Activated CD8-positive, alpha-beta memory T cell treated with anti-CD3 and anti-CD28 coated beads, Interleukin-2, amount 50 U/mL, for 24 hours (primary cell): ENCODE measurements around the gene GRP.

Experiments
- DNase-seq: peaks from one replicate; pipeline ENCODE4 v3.0.0-alpha.2; 2020; ENCODE audit errors: extremely low read depth

GRP gene

GRCh38 chr18:59219672-59220163, at the start of gene GRP:
GRP (plus strand) TSS chr18:59220158; CDS start chr18:59220266, 108 bp downstream.
- no peak for DNase-seq

GRCh38 chr18:59172664-59173249, 47.2 kb upstream of the GRP start:
- no peak for DNase-seq

- no peak for DNase-seq
Measured at GRCh38 chr18:59177485-59177884, 42.5 kb upstream of the GRP start.

DNA sequence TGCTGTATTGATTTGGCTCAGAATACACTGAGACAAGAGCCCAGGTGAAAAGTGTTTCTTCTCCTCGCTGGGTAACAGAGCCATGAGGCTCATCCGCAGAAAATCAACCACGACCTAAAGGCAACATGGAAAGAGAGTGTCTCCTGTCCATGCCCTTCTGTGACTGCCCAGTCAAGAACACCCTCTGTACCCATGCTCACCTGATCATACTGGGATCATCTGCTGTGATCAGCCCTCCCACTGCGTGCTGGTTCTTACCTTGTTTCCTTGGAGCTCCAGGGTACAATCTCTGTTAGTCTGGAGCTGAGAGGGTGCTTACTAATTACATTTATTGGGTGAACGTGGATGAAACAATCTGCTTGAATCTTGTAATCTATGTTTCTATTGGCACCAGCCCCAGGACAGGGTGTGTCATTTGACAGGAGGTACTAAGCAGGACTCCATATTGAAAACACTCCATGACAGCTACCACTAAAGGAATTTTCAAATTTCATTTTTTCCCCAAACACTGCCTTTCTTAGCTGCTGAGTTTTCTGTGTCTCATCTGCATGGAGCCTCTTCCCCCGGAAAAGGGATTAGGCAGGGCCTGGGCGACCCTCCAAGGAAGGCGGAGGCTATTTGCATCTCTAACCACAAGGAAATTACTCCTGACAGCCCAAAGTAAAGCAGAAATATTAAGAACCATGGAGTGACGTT, 39.7 kb upstream of the GRP start:
- DNase-seq: no peak

GRCh38 chr18:59182673-59183072, 37.3 kb upstream of the GRP start:
- DNase-seq: no peak

DNA sequence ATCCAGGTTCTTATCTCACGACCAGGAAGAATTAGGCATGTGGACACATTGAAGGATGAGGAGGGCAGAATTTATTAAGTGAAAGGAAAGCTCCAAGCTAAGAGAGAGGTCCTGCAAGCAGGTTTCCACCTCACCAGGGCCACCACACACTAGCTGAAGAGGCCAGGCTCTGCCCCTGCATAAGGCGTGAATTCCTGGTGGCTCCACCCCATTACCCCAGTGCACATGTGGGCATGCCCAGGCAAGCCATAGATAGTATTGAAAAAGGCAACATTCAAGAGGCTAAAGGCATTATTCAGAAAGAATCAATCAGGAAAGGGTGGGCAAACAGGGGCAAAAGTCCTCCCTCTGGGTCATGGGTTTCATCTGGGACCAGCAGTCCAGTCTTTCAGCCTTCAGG, 30.9 kb upstream of the GRP start:
- no peak for DNase-seq

DNA sequence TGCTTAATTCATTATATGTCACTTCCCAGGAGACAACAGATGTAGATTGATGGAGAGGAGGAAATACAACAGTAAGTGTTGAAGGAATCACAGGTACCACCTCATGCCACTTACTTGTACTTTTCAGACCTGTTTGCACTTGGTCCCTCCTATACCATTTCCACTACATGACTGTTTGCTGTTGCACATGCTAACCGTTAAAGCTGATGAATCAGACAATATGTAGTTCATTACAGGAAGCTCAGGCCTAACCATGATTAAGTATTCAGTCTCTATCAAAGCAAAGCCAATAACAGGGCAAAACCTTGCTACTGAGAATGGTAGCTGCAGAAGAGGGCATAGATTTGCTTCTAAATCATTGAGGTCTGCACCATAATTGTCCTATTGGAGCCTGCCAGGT, 30.2 kb upstream of the GRP start:
- DNase-seq: no peak

GRCh38 chr18:59196161-59196725, 23.7 kb upstream of the GRP start:
- DNase-seq: no peak

DNA sequence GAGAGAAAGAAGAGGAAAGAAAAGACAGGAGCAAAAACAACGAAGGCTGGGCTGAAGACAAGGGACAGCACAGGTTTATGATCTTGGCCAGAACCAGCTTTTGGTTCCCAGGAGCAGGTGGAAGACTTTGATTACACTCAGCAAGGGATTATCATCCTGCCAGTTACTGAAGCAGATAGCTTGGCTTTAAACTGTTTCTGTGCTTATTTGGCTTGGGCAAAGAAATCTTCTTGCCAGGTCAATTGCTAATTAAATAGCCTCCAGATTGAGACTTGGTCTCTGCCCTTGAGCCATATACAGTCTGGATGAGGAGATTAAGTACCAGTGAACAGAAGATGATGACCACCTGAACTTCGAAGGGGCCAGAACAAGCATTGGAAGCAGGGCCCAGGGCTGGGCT, 22.3 kb upstream of the GRP start:
- DNase-seq: no peak

DNA sequence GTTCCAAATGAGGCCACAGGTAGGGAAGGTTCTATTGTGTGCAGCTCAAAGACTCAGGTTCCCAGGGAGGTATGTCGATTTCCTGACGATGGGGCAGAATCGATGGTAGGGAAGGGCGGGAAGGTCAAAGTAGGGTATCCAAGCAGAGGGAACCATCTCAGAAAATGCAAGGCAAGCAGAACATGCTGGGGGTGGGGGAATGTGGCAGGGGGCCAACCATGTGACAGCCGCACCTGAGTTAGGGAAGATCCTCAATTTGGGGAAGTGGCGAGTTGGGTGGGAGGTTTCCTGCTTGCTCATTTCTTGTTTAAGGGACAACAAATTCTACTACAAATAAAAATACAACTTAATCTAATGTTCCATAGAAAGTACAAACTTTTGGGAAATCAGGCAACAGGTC, 21.7 kb upstream of the GRP start:
- DNase-seq: no peak

GRCh38 chr18:59200787-59201186, 19.2 kb upstream of the GRP start:
- no peak for DNase-seq

- DNase-seq: no peak
Measured at GRCh38 chr18:59202258-59202820, 17.6 kb upstream of the GRP start.

DNA sequence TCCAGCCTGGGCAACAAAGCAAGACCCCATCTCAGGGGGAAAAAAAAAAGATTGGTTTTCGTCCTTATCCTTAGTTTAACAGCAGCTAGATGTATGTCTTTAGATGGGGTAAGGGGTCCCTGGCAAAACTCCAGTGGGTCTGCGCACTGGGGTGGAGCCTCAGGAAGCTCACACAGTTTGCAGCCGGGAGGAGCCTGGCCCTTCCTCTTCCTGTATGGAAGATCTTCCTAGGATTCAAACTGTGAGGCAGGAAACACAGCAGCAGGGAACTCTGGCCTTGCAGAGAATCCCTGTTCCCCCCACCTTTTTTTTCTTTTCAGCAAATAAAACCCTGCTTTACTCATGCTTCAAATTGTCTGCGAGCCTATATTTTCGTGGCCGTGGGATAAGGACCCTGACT, 12.5 kb upstream of the GRP start:
- DNase-seq: no peak

GRCh38 chr18:59208602-59209125, 11.3 kb upstream of the GRP start:
- no peak for DNase-seq

- DNase-seq: no peak
Measured at GRCh38 chr18:59210299-59210698, 9.7 kb upstream of the GRP start.

GRCh38 chr18:59211629-59212028, 8.3 kb upstream of the GRP start:
- no peak for DNase-seq

GRCh38 chr18:59218018-59218417, 1.9 kb upstream of the GRP start:
- DNase-seq: no peak

- no peak for DNase-seq
Measured at GRCh38 chr18:59220164-59220783, 316 bp downstream of the GRP start.

DNA sequence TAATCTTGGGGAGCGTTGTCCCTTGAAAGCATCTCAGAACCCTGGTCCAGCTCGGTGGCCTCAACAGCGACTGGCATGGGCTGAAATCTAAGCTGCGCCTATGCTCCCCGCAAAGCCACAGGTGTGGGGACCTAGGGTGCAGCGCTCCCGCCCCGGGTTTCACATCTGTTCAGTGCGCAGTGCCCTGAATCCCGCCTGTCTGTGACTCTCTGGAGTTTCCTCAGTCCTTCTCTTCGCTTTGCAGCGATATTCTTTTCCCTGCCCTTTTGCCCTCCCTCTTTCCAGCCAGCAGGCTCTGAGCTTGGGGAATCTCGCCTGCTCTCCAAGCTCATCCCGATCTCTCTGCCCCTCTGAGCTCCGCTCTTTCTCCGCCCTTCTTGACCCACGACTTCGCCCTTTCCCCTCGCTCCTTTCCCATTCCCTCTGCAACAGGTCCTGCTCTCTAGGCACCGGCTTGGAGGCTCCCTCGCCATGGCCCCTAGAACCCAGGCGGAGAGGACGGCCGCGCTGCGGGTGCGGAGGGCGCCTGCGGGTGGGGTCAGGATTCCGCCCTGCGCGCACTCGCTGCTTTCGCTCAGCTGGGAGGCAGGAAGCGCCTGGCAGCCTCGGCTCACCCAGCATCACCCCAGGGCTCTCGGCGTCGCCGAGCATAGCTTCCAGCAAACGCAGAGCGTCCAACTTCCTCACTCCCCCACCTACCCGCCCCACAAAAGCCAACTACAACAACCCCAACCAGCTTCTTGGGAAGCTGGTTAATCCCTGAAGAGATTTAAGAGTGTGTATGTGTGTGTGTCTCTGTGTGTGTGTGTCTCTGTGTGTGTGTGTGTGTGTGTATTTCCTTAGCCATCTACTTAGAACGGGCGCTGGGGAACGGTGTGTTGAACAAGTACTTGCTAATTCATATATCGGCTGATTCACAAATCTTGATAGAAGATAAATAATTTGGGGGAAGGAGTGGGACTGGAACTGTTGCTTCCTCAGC, 1.1 kb downstream of the GRP start:
- no peak for DNase-seq

DNA sequence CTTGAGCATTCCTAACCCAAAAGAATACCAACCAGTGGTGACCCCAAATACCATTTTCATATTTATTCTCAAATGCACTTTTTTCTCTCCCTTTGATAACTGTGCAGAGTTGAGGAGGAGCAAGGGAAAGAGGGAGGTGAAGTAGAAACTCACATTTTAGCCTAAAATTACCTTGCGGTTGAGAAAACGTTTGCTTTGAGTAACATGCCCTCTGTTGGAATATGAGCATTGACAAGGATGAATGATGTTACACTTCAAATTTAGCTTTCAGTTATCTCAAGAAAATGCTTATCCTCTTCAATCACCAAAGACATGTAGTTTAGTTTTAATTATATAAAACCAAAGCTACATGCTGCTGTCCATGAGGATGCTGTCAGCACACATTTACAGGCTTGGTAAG, 2.4 kb downstream of the GRP start:
- no peak for DNase-seq

GRCh38 chr18:59228351-59228750, 8.4 kb downstream of the GRP start:
- no peak for DNase-seq
